GM12878 (cell line): ENCODE measurements around the gene SULT2B1. TPM values are rescaled to one million over a fixed set of nuclear protein-coding genes. Genes with fewer than 3 reads are reported as not detected.

Experiments used
- ATAC-seq: fragments of 200-7000 bp; cut with Tn5 transposase; 3 replicates; pipeline ENCODE4 v1.9.1; 2020; ENCODE audit warnings: mild to moderate bottlenecking, moderate library complexity
- BruUV-seq: library from RNA; stranded (reverse); fragments of 400-500 nt; replicated peaks from 2 replicates; lab custom pipeline; 2021; lab: Mats Ljungman, UMichigan
- CTCF ChIA-PET: fragments of 300-600 bp; sonication (Branson Sonifier 250); formaldehyde crosslinking; extraction: SDS; loops from one replicate; lab custom pipeline; 2021; ENCODE audit warnings: inconsistent platforms; lab: Yijun Ruan, JAX
- POLR2A ChIA-PET: fragments of 350-600 bp; formaldehyde crosslinking; extraction: SDS; loops from one replicate; lab custom pipeline; 2021; ENCODE audit warnings: inconsistent platforms; lab: Charles Lee
- RAD21 ChIA-PET: fragments of 300-600 bp; sonication (Branson Sonifier 250); formaldehyde crosslinking; loops from one replicate; lab custom pipeline; 2023; ENCODE audit warnings: antibody characterized with exemption; ENCODE audit not compliant: unreplicated experiment; lab: Charles Lee
- SMC1A ChIA-PET: fragments of 300-600 bp; sonication (Branson Sonifier 250); formaldehyde crosslinking; loops from one replicate; lab custom pipeline; 2023; ENCODE audit not compliant: unreplicated experiment, uncharacterized antibody; lab: Charles Lee
- DNase-seq: peaks from one replicate; pipeline ENCODE4 v3.0.0-alpha.2; 2011; ENCODE audit warnings: low read depth, low spot score
- FAIRE-seq: peaks from 3 replicates; lab custom pipeline; 2011; peaks lifted over from hg19 to GRCh38; lab: Jason Lieb, UNC
- H2AFZ ChIP-seq: 2 replicates; pipeline ENCODE4 v1.6.0; 2011; ENCODE audit warnings: low read depth, low read length, control low read depth; ENCODE audit not compliant: control insufficient read depth
- H3K27ac ChIP-seq: 2 replicates; pipeline ENCODE4 v1.5.1; 2011; ENCODE audit warnings: control low read depth; ENCODE audit not compliant: control insufficient read depth, insufficient read depth
- H3K27me3 ChIP-seq, 2 experiments: replicated peaks in 1 of 2; 2 replicates each; pipeline versions ENCODE4 v1.6.0 to v1.6.1; 2011; ENCODE audit warnings: low read length in 1 of 2; ENCODE audit not compliant: control insufficient read depth in 2 of 2, insufficient read depth in 2 of 2
- H3K36me3 ChIP-seq, 2 experiments: 2 replicates each; pipeline ENCODE4 v1.5.1; 2011; ENCODE audit warnings: low read length in 1 of 2; ENCODE audit not compliant: control insufficient read depth in 2 of 2, insufficient read depth in 2 of 2
- H3K4me1 ChIP-seq: 2 replicates; pipeline ENCODE4 v1.6.1; 2011; ENCODE audit warnings: mild to moderate bottlenecking, low read length, moderate library complexity, mixed read lengths; ENCODE audit not compliant: control insufficient read depth, insufficient read depth
- H3K4me2 ChIP-seq: 2 replicates; pipeline ENCODE4 v1.6.0; 2011; ENCODE audit warnings: control low read depth; ENCODE audit not compliant: control insufficient read depth, insufficient read depth
- H3K4me3 ChIP-seq: fragments of 200-600 bp; sonication (generic); 2 replicates; pipeline ENCODE4 v1.5.1; 2016
- H3K79me2 ChIP-seq: 2 replicates; pipeline ENCODE4 v1.6.0; 2011; ENCODE audit warnings: low read length; ENCODE audit not compliant: control insufficient read depth, insufficient read depth
- H3K9ac ChIP-seq: 2 replicates; pipeline ENCODE4 v1.8.0; 2011; ENCODE audit warnings: low read length, control low read depth, mixed read lengths; ENCODE audit not compliant: control insufficient read depth, insufficient read depth
- H3K9me3 ChIP-seq: replicated peaks from 3 replicates; pipeline ENCODE4 v1.5.1; 2011; ENCODE audit warnings: mild to moderate bottlenecking, low read length; ENCODE audit not compliant: control insufficient read depth, insufficient read depth
- H4K20me1 ChIP-seq: 2 replicates; pipeline ENCODE4 v1.6.0; 2011; ENCODE audit not compliant: control insufficient read depth, insufficient read depth
- FOXM1 ChIP-seq: IDR thresholded peaks from 2 replicates; pipeline ENCODE4 v1.6.1; 2012; ENCODE audit warnings: low read depth, mild to moderate bottlenecking, inconsistent platforms, low read length, moderate library complexity
- NBN ChIP-seq: fragments of 450-650 bp; IDR thresholded peaks from 2 replicates; pipeline ENCODE4 v1.6.1; 2016
- NFYB ChIP-seq: IDR thresholded peaks from 2 replicates; pipeline ENCODE4 v1.6.1; 2011; ENCODE audit warnings: low read depth, mild to moderate bottlenecking, low read length, improper control_type of control experiment, moderate library complexity; ENCODE audit not compliant: insufficient read depth
- NR2C1 ChIP-seq: fragments of 450-650 bp; IDR thresholded peaks from 2 replicates; pipeline ENCODE4 v1.6.1; 2017; ENCODE audit warnings: antibody characterized with exemption, mild to moderate bottlenecking, moderate library complexity
- NR2F1 ChIP-seq: fragments of 450-650 bp; conservative IDR thresholded peaks from 2 replicates; pipeline ENCODE4 v1.6.1; 2017; ENCODE audit warnings: mild to moderate bottlenecking
- POLR2AphosphoS5 ChIP-seq: IDR thresholded peaks from 2 replicates; pipeline ENCODE4 v1.6.1; 2011; ENCODE audit warnings: mild to moderate bottlenecking, low read length, inconsistent platforms
- SUPT20H ChIP-seq: IDR thresholded peaks from 2 replicates; pipeline ENCODE4 v1.6.1; 2011; ENCODE audit warnings: low read depth, mild to moderate bottlenecking, low read length, moderate library complexity, borderline replicate concordance; ENCODE audit not compliant: control insufficient read depth
- ZNF384 ChIP-seq: IDR thresholded peaks from 2 replicates; pipeline ENCODE4 v1.6.1; 2012; ENCODE audit warnings: low read depth, mild to moderate bottlenecking, low read length, improper control_type of control experiment, borderline replicate concordance
- ZNF622 ChIP-seq: fragments of 450-650 bp; IDR thresholded peaks from 2 replicates; pipeline ENCODE4 v1.6.1; 2017; ENCODE audit warnings: mild to moderate bottlenecking, inconsistent platforms
- WGBS: methylation state at CpG from one replicate; pipeline ENCODE4 v1.1.6; 2016; ENCODE audit warnings: low lambda C conversion rate; ENCODE audit not compliant: insufficient replicate concordance, insufficient coverage; ENCODE audit errors: missing lambda C conversion rate; 5-methylcytosine and 5-hydroxymethylcytosine counted together
- in situ Hi-C: fragments of 300-500 bp; cut with MboI; formaldehyde crosslinking; loops from 9 replicates; pipeline ENCODE4 v1.14.3; 2018; ENCODE audit warnings: mixed read lengths
- intact Hi-C: fragments of 100-400 bp; cut with micrococcal nuclease; formaldehyde crosslinking; loops from one replicate; pipeline ENCODE4 v1.14.2; 2022; ENCODE audit not compliant: unreplicated experiment
- polyA plus RNA-seq, 11 experiments: library from polyadenylated mRNA; depleted of rRNA in 4 of 11; unstranded in 6 of 11; stranded (reverse) in 5 of 11; fragments of >200 nt; fragmentation: Nextera tagmentation in 4 of 11; fragmentation: Illumina TruSeq in 1 of 11; extraction: Ambion mirVana in 4 of 11; extraction: Trizol in 1 of 11; gene quantifications; 1 replicate in 1 of 11; 2 replicates in 10 of 11; pipeline versions ENCODE4 v1.2.1 to v1.2.3, GENCODE V29; 2011 to 2016; ENCODE audit warnings: inconsistent platforms in 2 of 11, missing spikeins in 2 of 11, low read depth in 1 of 11
- total RNA-seq, 4 experiments: library from RNA; depleted of rRNA in 3 of 4; stranded (reverse); fragments of >200 nt in 3 of 4; fragmentation: Illumina TruSeq in 1 of 4; extraction: Trizol in 1 of 4; gene quantifications; 2 replicates each; pipeline versions ENCODE4 v1.2.1 to v1.2.3, GENCODE V29; 2013 to 2021
- TF ChIP-seq, protein P1 (sequence below): fragments of 450-650 bp; formaldehyde crosslinking; IDR thresholded peaks from 2 replicates; pipeline ENCODE4 v1.4.0; 2022; ENCODE audit warnings: mild to moderate bottlenecking, moderate library complexity
- TF ChIP-seq, protein P2 (sequence below): fragments of 450-650 bp; formaldehyde crosslinking; IDR thresholded peaks from 2 replicates; pipeline ENCODE4 v1.4.0; 2020; ENCODE audit warnings: mild to moderate bottlenecking, moderate library complexity
- TF ChIP-seq, protein P3 (sequence below), 3 experiments: IDR thresholded peaks in 2 of 3; conservative IDR thresholded peaks in 1 of 3; 2 replicates each; pipeline ENCODE4 v1.5.1; 2011; ENCODE audit warnings: low read depth in 3 of 3, low read length in 3 of 3, mild to moderate bottlenecking in 3 of 3, control low read depth in 2 of 3, moderate library complexity in 2 of 3, inconsistent platforms in 1 of 3, mixed read lengths in 1 of 3; ENCODE audit not compliant: control insufficient read depth in 2 of 3, insufficient read depth in 1 of 3; ENCODE audit errors: extremely low read depth in 1 of 3

SULT2B1 gene
- total and polyA plus RNA-seq, 10 of the 15 experiments (the other 5 are each of a cell fraction or from before 2014, with no cell fraction given), result 0.11 to 0.14 TPM; not detected in 8

DNA sequence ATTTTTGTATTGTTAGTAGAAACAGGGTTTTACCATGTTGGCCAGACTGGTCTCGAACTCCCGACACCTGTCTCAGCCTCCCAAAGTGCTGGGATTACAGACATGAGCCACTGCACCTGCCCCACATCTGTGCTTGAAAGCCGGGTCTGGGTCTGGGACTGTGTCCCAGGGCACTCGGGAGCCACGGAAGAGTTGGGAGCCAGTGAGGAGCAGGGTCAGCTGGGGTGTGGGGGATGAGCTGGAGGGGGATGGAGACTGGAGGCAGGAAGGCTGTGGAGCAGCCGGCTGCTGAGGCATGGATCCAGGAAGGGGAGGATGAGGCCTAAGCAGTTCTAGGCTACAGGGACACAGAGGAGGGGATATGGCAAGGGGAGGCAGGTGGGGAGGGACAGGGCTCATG lies 43.9 kb downstream of the SULT2B1 start (continued):
- TF ChIP-seq, protein P1, sequence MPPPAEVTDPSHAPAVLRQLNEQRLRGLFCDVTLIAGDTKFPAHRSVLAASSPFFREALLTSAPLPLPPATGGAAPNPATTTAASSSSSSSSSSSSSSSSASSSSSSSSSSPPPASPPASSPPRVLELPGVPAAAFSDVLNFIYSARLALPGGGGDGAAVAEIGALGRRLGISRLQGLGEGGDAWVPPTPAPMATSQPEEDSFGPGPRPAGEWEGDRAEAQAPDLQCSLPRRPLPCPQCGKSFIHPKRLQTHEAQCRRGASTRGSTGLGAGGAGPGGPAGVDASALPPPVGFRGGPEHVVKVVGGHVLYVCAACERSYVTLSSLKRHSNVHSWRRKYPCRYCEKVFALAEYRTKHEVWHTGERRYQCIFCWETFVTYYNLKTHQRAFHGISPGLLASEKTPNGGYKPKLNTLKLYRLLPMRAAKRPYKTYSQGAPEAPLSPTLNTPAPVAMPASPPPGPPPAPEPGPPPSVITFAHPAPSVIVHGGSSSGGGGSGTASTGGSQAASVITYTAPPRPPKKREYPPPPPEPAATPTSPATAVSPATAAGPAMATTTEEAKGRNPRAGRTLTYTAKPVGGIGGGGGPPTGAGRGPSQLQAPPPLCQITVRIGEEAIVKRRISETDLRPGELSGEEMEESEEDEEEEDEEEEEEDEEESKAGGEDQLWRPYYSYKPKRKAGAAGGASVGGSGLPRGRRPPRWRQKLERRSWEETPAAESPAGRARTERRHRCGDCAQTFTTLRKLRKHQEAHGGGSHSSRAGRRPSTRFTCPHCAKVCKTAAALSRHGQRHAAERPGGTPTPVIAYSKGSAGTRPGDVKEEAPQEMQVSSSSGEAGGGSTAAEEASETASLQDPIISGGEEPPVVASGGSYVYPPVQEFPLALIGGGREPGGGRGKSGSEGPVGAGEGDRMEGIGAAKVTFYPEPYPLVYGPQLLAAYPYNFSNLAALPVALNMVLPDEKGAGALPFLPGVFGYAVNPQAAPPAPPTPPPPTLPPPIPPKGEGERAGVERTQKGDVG, result no peak
- TF ChIP-seq POLR2AphosphoS5 (no peak), ZNF622 (no peak), FOXM1 (no peak)

DNA sequence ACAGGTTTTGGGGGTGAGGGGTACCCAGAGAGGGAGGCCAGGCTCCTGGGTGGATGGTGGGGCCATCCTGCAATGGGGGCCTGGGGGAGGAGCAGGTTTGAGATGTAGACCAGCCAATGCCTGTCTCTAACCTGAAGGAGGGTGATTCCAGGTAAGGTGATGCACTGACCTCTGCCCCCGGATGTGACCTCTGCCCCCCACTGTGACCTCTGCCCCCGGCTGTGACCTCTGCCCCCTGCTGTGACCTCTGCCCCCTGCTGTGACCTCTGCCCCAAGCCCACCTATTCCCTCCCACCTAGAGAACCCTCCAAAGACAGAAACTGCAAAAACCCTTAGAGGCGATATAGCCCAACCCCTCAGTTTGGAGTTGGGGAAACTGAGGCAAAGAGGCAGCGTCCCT lies 44.3 kb downstream of the SULT2B1 start:
- no peaks in the 10 kb centered on the region for H4K20me1 ChIP-seq
- H3K27ac ChIP-seq, result no peak overlapping the region
- no peaks in the 10 kb centered on the region for H3K9me3 ChIP-seq
- peak overlapping the region; percentile 69 for H3K4me2 ChIP-seq
- CTCF ChIA-PET, result interaction anchor here (1.2 kb wide), 1 partner anchor 12 kb away, joined by 6 read pairs; no protein-coding TSS in a partner anchor
- DNase-seq (no peak), FAIRE-seq (no peak), ATAC-seq (no peak)
- no peaks in the 10 kb centered on the region; the same call in 1 of the 2 replicates for H3K79me2 ChIP-seq
- SMC1A ChIA-PET, result interaction anchor here (2.0 kb wide), 1 partner anchor 13 kb away, joined by 6 read pairs; no protein-coding TSS in a partner anchor
- intact Hi-C loops (no loop called here), in situ Hi-C loops (no loop called here)
- TF ChIP-seq, protein P2, sequence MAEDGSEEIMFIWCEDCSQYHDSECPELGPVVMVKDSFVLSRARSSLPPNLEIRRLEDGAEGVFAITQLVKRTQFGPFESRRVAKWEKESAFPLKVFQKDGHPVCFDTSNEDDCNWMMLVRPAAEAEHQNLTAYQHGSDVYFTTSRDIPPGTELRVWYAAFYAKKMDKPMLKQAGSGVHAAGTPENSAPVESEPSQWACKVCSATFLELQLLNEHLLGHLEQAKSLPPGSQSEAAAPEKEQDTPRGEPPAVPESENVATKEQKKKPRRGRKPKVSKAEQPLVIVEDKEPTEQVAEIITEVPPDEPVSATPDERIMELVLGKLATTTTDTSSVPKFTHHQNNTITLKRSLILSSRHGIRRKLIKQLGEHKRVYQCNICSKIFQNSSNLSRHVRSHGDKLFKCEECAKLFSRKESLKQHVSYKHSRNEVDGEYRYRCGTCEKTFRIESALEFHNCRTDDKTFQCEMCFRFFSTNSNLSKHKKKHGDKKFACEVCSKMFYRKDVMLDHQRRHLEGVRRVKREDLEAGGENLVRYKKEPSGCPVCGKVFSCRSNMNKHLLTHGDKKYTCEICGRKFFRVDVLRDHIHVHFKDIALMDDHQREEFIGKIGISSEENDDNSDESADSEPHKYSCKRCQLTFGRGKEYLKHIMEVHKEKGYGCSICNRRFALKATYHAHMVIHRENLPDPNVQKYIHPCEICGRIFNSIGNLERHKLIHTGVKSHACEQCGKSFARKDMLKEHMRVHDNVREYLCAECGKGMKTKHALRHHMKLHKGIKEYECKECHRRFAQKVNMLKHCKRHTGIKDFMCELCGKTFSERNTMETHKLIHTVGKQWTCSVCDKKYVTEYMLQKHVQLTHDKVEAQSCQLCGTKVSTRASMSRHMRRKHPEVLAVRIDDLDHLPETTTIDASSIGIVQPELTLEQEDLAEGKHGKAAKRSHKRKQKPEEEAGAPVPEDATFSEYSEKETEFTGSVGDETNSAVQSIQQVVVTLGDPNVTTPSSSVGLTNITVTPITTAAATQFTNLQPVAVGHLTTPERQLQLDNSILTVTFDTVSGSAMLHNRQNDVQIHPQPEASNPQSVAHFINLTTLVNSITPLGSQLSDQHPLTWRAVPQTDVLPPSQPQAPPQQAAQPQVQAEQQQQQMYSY, result no peak
- TF ChIP-seq NBN (no peak), ZNF384 (no peak), NR2F1 (peak; percentile 92), POLR2AphosphoS5 (no peak), NR2C1 (peak; percentile 88), NFYB (no peak), SUPT20H (no peak)
- TF ChIP-seq, protein P3, sequence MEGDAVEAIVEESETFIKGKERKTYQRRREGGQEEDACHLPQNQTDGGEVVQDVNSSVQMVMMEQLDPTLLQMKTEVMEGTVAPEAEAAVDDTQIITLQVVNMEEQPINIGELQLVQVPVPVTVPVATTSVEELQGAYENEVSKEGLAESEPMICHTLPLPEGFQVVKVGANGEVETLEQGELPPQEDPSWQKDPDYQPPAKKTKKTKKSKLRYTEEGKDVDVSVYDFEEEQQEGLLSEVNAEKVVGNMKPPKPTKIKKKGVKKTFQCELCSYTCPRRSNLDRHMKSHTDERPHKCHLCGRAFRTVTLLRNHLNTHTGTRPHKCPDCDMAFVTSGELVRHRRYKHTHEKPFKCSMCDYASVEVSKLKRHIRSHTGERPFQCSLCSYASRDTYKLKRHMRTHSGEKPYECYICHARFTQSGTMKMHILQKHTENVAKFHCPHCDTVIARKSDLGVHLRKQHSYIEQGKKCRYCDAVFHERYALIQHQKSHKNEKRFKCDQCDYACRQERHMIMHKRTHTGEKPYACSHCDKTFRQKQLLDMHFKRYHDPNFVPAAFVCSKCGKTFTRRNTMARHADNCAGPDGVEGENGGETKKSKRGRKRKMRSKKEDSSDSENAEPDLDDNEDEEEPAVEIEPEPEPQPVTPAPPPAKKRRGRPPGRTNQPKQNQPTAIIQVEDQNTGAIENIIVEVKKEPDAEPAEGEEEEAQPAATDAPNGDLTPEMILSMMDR (IDR thresholded peaks at IDR 0.05 in 2 of 3, conservative IDR thresholded peaks at IDR 0.05 in 1 of 3; ENCODE audit: control insufficient read depth in 2 of 3, extremely low read depth in 1 of 3, insufficient read depth in 1 of 3, low read depth in 3 of 3, low read length in 3 of 3), result no peak
- H3K4me1 ChIP-seq, result peaks cover 6% of the 10 kb centered on the region; the same call in 1 of the 2 replicates
- H3K9ac ChIP-seq, result no peak overlapping the region
- POLR2A ChIA-PET, result interaction anchor here (0.6 kb wide), 1 partner anchor 15 kb away, joined by 3 read pairs; no protein-coding TSS in a partner anchor
- RAD21 ChIA-PET, result no interaction called here
- no peaks in the 10 kb centered on the region for H3K36me3 ChIP-seq
- 84% methylated on average over 3 of the region's 4 CpGs for WGBS
- BruUV-seq, result no TSS peak
- H3K4me3 ChIP-seq, result no peak overlapping the region
- no peak overlapping the region for H2AFZ ChIP-seq
- H3K27me3 ChIP-seq, result peaks cover 0 to 2% of the 10 kb centered on the region in 2 experiments; a peak in 1 of 4 replicates
